GM12878 (cell line): ENCODE data around the gene BTNL8. TPM values are rescaled to one million over a fixed set of nuclear protein-coding genes. Genes with fewer than 3 reads are reported as not detected.

Source experiments
- ATAC-seq: fragments of 200-7000 bp; cut with Tn5 transposase; 3 replicates; pipeline ENCODE4 v1.9.1; 2020; ENCODE audit warnings: mild to moderate bottlenecking, moderate library complexity
- BruUV-seq: library from RNA; stranded (reverse); fragments of 400-500 nt; replicated peaks from 2 replicates; lab custom pipeline; 2021; lab: Mats Ljungman, UMichigan
- CTCF ChIA-PET: fragments of 300-600 bp; sonication (Branson Sonifier 250); formaldehyde crosslinking; extraction: SDS; loops from one replicate; lab custom pipeline; 2021; ENCODE audit warnings: inconsistent platforms; lab: Yijun Ruan, JAX
- POLR2A ChIA-PET: fragments of 350-600 bp; formaldehyde crosslinking; extraction: SDS; loops from one replicate; lab custom pipeline; 2021; ENCODE audit warnings: inconsistent platforms; lab: Charles Lee
- RAD21 ChIA-PET: fragments of 300-600 bp; sonication (Branson Sonifier 250); formaldehyde crosslinking; loops from one replicate; lab custom pipeline; 2023; ENCODE audit warnings: antibody characterized with exemption; ENCODE audit not compliant: unreplicated experiment; lab: Charles Lee
- SMC1A ChIA-PET: fragments of 300-600 bp; sonication (Branson Sonifier 250); formaldehyde crosslinking; loops from one replicate; lab custom pipeline; 2023; ENCODE audit not compliant: unreplicated experiment, uncharacterized antibody; lab: Charles Lee
- DNase-seq: peaks from one replicate; pipeline ENCODE4 v3.0.0-alpha.2; 2011; ENCODE audit warnings: low read depth, low spot score
- FAIRE-seq: peaks from 3 replicates; lab custom pipeline; 2011; peaks lifted over from hg19 to GRCh38; lab: Jason Lieb, UNC
- H2AFZ ChIP-seq: 2 replicates; pipeline ENCODE4 v1.6.0; 2011; ENCODE audit warnings: low read depth, low read length, control low read depth; ENCODE audit not compliant: control insufficient read depth
- H3K27ac ChIP-seq: 2 replicates; pipeline ENCODE4 v1.5.1; 2011; ENCODE audit warnings: control low read depth; ENCODE audit not compliant: control insufficient read depth, insufficient read depth
- H3K27me3 ChIP-seq, 2 experiments: replicated peaks in 1 of 2; 2 replicates each; pipeline versions ENCODE4 v1.6.0 to v1.6.1; 2011; ENCODE audit warnings: low read length in 1 of 2; ENCODE audit not compliant: control insufficient read depth in 2 of 2, insufficient read depth in 2 of 2
- H3K36me3 ChIP-seq, 2 experiments: 2 replicates each; pipeline ENCODE4 v1.5.1; 2011; ENCODE audit warnings: low read length in 1 of 2; ENCODE audit not compliant: control insufficient read depth in 2 of 2, insufficient read depth in 2 of 2
- H3K4me1 ChIP-seq: 2 replicates; pipeline ENCODE4 v1.6.1; 2011; ENCODE audit warnings: mild to moderate bottlenecking, low read length, moderate library complexity, mixed read lengths; ENCODE audit not compliant: control insufficient read depth, insufficient read depth
- H3K4me2 ChIP-seq: 2 replicates; pipeline ENCODE4 v1.6.0; 2011; ENCODE audit warnings: control low read depth; ENCODE audit not compliant: control insufficient read depth, insufficient read depth
- H3K4me3 ChIP-seq: fragments of 200-600 bp; sonication (generic); 2 replicates; pipeline ENCODE4 v1.5.1; 2016
- H3K79me2 ChIP-seq: 2 replicates; pipeline ENCODE4 v1.6.0; 2011; ENCODE audit warnings: low read length; ENCODE audit not compliant: control insufficient read depth, insufficient read depth
- H3K9ac ChIP-seq: 2 replicates; pipeline ENCODE4 v1.8.0; 2011; ENCODE audit warnings: low read length, control low read depth, mixed read lengths; ENCODE audit not compliant: control insufficient read depth, insufficient read depth
- H3K9me3 ChIP-seq: replicated peaks from 3 replicates; pipeline ENCODE4 v1.5.1; 2011; ENCODE audit warnings: mild to moderate bottlenecking, low read length; ENCODE audit not compliant: control insufficient read depth, insufficient read depth
- H4K20me1 ChIP-seq: 2 replicates; pipeline ENCODE4 v1.6.0; 2011; ENCODE audit not compliant: control insufficient read depth, insufficient read depth
- ATF7 ChIP-seq: fragments of 450-650 bp; IDR thresholded peaks from 2 replicates; pipeline ENCODE4 v1.6.1; 2016; ENCODE audit warnings: low read depth, mild to moderate bottlenecking
- BHLHE40 ChIP-seq, 2 experiments: fragments of 450-650 bp in 1 of 2; IDR thresholded peaks; 2 replicates each; pipeline ENCODE4 v1.6.1; 2011 to 2017; ENCODE audit warnings: low read depth in 2 of 2, borderline replicate concordance in 1 of 2, improper control_type of control experiment in 1 of 2, low read length in 1 of 2, mild to moderate bottlenecking in 1 of 2
- CBX5 ChIP-seq: sonication (generic); IDR thresholded peaks from 2 replicates; pipeline ENCODE4 v1.6.1; 2016; ENCODE audit warnings: low read depth, moderate library complexity, mild to moderate bottlenecking, inconsistent platforms
- CHD1 ChIP-seq: IDR thresholded peaks from 2 replicates; pipeline ENCODE4 v1.6.1; 2012; ENCODE audit warnings: low read depth, low read length, improper control_type of control experiment
- HDGF ChIP-seq: fragments of 450-650 bp; IDR thresholded peaks from 2 replicates; pipeline ENCODE4 v1.6.1; 2016; ENCODE audit warnings: antibody characterized with exemption
- MEF2B ChIP-seq: fragments of 450-650 bp; IDR thresholded peaks from 2 replicates; pipeline ENCODE4 v1.6.1; 2018; ENCODE audit warnings: mild to moderate bottlenecking, moderate library complexity; ENCODE audit not compliant: partially characterized antibody, poor library complexity, severe bottlenecking
- MTA3 ChIP-seq: IDR thresholded peaks from 2 replicates; pipeline ENCODE4 v1.6.1; 2012; ENCODE audit warnings: low read length, inconsistent platforms, borderline replicate concordance
- NFXL1 ChIP-seq: fragments of 450-650 bp; IDR thresholded peaks from 2 replicates; pipeline ENCODE4 v1.6.1; 2017; ENCODE audit warnings: antibody characterized with exemption, mild to moderate bottlenecking, borderline replicate concordance
- NFYB ChIP-seq: IDR thresholded peaks from 2 replicates; pipeline ENCODE4 v1.6.1; 2011; ENCODE audit warnings: low read depth, mild to moderate bottlenecking, low read length, improper control_type of control experiment, moderate library complexity; ENCODE audit not compliant: insufficient read depth
- NR2F1 ChIP-seq: fragments of 450-650 bp; conservative IDR thresholded peaks from 2 replicates; pipeline ENCODE4 v1.6.1; 2017; ENCODE audit warnings: mild to moderate bottlenecking
- POLR2AphosphoS5 ChIP-seq: IDR thresholded peaks from 2 replicates; pipeline ENCODE4 v1.6.1; 2011; ENCODE audit warnings: mild to moderate bottlenecking, low read length, inconsistent platforms
- RFX5 ChIP-seq: IDR thresholded peaks from 2 replicates; pipeline ENCODE4 v1.6.1; 2011; ENCODE audit warnings: low read depth, low read length, improper control_type of control experiment
- YY1 ChIP-seq: IDR thresholded peaks from 2 replicates; pipeline ENCODE4 v1.6.1; 2011; ENCODE audit warnings: low read depth, mild to moderate bottlenecking, low read length
- WGBS: methylation state at CpG from one replicate; pipeline ENCODE4 v1.1.6; 2016; ENCODE audit warnings: low lambda C conversion rate; ENCODE audit not compliant: insufficient replicate concordance, insufficient coverage; ENCODE audit errors: missing lambda C conversion rate; 5-methylcytosine and 5-hydroxymethylcytosine counted together
- in situ Hi-C: fragments of 300-500 bp; cut with MboI; formaldehyde crosslinking; loops from 9 replicates; pipeline ENCODE4 v1.14.3; 2018; ENCODE audit warnings: mixed read lengths
- intact Hi-C: fragments of 100-400 bp; cut with micrococcal nuclease; formaldehyde crosslinking; loops from one replicate; pipeline ENCODE4 v1.14.2; 2022; ENCODE audit not compliant: unreplicated experiment
- polyA plus RNA-seq, 11 experiments: library from polyadenylated mRNA; depleted of rRNA in 4 of 11; unstranded in 6 of 11; stranded (reverse) in 5 of 11; fragments of >200 nt; fragmentation: Nextera tagmentation in 4 of 11; fragmentation: Illumina TruSeq in 1 of 11; extraction: Ambion mirVana in 4 of 11; extraction: Trizol in 1 of 11; gene quantifications; 1 replicate in 1 of 11; 2 replicates in 10 of 11; pipeline versions ENCODE4 v1.2.1 to v1.2.3, GENCODE V29; 2011 to 2016; ENCODE audit warnings: inconsistent platforms in 2 of 11, missing spikeins in 2 of 11, low read depth in 1 of 11
- total RNA-seq, 4 experiments: library from RNA; depleted of rRNA in 3 of 4; stranded (reverse); fragments of >200 nt in 3 of 4; fragmentation: Illumina TruSeq in 1 of 4; extraction: Trizol in 1 of 4; gene quantifications; 2 replicates each; pipeline versions ENCODE4 v1.2.1 to v1.2.3, GENCODE V29; 2013 to 2021
- TF ChIP-seq, protein P1 (sequence below): fragments of 150-350 bp; IDR thresholded peaks from 2 replicates; pipeline ENCODE4 v1.6.1; 2016; ENCODE audit warnings: low read depth, low read length
- TF ChIP-seq, protein P2 (sequence below): IDR thresholded peaks from 2 replicates; pipeline ENCODE4 v1.6.1; 2011; ENCODE audit warnings: low read depth, low read length, improper control_type of control experiment, borderline replicate concordance
- TF ChIP-seq, protein P3 (sequence below): IDR thresholded peaks from 2 replicates; pipeline ENCODE4 v1.6.1; 2011; ENCODE audit warnings: mild to moderate bottlenecking, low read depth, low read length, moderate library complexity; ENCODE audit not compliant: insufficient replicate concordance
- TF ChIP-seq, protein P4 (sequence below): IDR thresholded peaks from 2 replicates; pipeline ENCODE4 v1.6.1; 2011; ENCODE audit warnings: low read depth, mild to moderate bottlenecking, low read length, moderate library complexity, borderline replicate concordance; ENCODE audit errors: extremely low read depth

Gene BTNL8
- total and polyA plus RNA-seq, 10 of the 15 experiments (the other 5 are each of a cell fraction or from before 2014, with no cell fraction given) = 0.13 to 3.4 (median 0.26) TPM; not detected in 2

DNA sequence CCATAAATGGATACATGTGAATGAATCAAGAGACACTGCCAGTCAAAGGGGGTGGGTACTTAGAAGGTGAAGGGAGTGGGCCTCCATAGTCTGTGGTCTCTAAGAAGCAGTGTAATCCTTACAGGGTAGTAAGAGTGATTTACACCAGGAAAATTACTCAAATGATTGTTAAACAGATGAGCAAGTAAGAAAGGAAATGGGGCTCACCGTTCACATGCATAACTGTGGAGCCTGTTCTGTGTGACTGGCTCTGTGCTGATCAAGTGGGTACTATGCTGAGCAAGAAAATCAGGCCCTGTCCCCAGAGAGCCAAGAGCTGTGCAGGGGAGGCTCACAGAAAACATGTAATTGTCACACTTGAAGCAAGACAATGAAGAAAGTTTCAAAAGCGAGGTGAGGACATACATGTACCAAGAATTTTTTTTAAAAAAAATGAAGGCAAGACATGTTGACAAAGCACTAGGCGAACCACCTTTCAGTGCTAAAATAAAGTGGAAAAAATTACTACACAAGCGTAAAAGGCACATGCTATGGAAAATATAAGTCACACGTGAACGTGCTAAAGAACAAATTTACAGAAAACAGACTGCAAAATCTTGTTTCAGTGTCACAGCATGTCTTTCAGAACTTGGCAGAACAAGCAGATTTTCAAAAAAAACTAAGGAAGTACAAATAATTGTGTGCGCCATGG lies 2.5 kb downstream of the BTNL8 start (continued):
- TF ChIP-seq, protein P1, sequence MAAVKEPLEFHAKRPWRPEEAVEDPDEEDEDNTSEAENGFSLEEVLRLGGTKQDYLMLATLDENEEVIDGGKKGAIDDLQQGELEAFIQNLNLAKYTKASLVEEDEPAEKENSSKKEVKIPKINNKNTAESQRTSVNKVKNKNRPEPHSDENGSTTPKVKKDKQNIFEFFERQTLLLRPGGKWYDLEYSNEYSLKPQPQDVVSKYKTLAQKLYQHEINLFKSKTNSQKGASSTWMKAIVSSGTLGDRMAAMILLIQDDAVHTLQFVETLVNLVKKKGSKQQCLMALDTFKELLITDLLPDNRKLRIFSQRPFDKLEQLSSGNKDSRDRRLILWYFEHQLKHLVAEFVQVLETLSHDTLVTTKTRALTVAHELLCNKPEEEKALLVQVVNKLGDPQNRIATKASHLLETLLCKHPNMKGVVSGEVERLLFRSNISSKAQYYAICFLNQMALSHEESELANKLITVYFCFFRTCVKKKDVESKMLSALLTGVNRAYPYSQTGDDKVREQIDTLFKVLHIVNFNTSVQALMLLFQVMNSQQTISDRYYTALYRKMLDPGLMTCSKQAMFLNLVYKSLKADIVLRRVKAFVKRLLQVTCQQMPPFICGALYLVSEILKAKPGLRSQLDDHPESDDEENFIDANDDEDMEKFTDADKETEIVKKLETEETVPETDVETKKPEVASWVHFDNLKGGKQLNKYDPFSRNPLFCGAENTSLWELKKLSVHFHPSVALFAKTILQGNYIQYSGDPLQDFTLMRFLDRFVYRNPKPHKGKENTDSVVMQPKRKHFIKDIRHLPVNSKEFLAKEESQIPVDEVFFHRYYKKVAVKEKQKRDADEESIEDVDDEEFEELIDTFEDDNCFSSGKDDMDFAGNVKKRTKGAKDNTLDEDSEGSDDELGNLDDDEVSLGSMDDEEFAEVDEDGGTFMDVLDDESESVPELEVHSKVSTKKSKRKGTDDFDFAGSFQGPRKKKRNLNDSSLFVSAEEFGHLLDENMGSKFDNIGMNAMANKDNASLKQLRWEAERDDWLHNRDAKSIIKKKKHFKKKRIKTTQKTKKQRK = no peak
- peak; percentile 51; the same call in 1 of the 2 replicates for TF ChIP-seq ATF7
- peak in 1 of 2 experiments; percentile 56; a peak in 1 of 4 replicates for TF ChIP-seq BHLHE40 (IDR thresholded peaks at IDR 0.05; ENCODE audit: borderline replicate concordance in 1 of 2, low read depth in 2 of 2, low read length in 1 of 2)
- no peak for TF ChIP-seq POLR2AphosphoS5
- TF ChIP-seq NFYB = no peak
- no peak for TF ChIP-seq YY1
- TF ChIP-seq, all 136 proteins: peak for 3

DNA sequence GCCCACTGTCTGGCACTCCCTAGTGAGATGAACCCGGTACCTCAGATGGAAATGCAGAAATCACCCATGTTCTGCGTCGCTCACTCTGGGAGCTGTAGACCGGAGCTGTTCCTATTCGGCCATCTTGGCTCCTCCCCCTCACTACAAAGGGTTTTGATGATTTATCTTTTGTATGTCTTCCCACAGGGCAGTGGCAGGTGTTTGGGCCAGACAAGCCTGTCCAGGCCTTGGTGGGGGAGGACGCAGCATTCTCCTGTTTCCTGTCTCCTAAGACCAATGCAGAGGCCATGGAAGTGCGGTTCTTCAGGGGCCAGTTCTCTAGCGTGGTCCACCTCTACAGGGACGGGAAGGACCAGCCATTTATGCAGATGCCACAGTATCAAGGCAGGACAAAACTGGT lies 9.4 kb downstream of the BTNL8 start:
- Histone ChIP-seq H3K9me3 (no peaks in the 10 kb centered on the region), H3K27ac (no peak overlapping the region), H3K27me3 (no peaks in the 10 kb centered on the region), H4K20me1 (no peaks in the 10 kb centered on the region), H2AFZ (no peak overlapping the region), H3K79me2 (no peaks in the 10 kb centered on the region), H3K4me3 (no peak overlapping the region), H3K4me2 (no peak overlapping the region), H3K9ac (no peak overlapping the region), H3K36me3 (no peaks in the 10 kb centered on the region), H3K4me1 (no peaks in the 10 kb centered on the region)
- no TSS peak for BruUV-seq
- 66% methylated on average over 9 of the region's 9 CpGs for WGBS
- in situ Hi-C loops (no loop called here), intact Hi-C loops (no loop called here)
- DNase-seq (no peak), ATAC-seq (no peak), FAIRE-seq (no peak)
- POLR2A ChIA-PET = no interaction called here
- CTCF ChIA-PET = no interaction called here
- RAD21 ChIA-PET = no interaction called here
- SMC1A ChIA-PET = interaction anchor here (0.9 to 1.2 kb wide), 2 partner anchors 9 to 44 kb away, joined by 3 read pairs; no protein-coding TSS in a partner anchor
- TF ChIP-seq CBX5 (no peak), CHD1 (no peak), HDGF (no peak), NR2F1 (no peak), MEF2B (no peak), MTA3 (no peak), RFX5 (no peak), NFXL1 (no peak)
- TF ChIP-seq, protein P2, sequence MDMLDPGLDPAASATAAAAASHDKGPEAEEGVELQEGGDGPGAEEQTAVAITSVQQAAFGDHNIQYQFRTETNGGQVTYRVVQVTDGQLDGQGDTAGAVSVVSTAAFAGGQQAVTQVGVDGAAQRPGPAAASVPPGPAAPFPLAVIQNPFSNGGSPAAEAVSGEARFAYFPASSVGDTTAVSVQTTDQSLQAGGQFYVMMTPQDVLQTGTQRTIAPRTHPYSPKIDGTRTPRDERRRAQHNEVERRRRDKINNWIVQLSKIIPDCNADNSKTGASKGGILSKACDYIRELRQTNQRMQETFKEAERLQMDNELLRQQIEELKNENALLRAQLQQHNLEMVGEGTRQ = no peak
- TF ChIP-seq, protein P3, sequence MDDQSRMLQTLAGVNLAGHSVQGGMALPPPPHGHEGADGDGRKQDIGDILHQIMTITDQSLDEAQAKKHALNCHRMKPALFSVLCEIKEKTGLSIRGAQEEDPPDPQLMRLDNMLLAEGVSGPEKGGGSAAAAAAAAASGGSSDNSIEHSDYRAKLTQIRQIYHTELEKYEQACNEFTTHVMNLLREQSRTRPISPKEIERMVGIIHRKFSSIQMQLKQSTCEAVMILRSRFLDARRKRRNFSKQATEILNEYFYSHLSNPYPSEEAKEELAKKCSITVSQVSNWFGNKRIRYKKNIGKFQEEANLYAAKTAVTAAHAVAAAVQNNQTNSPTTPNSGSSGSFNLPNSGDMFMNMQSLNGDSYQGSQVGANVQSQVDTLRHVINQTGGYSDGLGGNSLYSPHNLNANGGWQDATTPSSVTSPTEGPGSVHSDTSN = no peak
- TF ChIP-seq, protein P4, sequence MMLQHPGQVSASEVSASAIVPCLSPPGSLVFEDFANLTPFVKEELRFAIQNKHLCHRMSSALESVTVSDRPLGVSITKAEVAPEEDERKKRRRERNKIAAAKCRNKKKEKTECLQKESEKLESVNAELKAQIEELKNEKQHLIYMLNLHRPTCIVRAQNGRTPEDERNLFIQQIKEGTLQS = no peak
